ENCODE data around the gene S100PBP. TPM values are rescaled to one million over a fixed set of nuclear protein-coding genes. Genes with fewer than 3 reads are reported as not detected.

S100PBP gene
- total RNA-seq, 1 donor from 2014 or later = 15.7 TPM

DNA sequence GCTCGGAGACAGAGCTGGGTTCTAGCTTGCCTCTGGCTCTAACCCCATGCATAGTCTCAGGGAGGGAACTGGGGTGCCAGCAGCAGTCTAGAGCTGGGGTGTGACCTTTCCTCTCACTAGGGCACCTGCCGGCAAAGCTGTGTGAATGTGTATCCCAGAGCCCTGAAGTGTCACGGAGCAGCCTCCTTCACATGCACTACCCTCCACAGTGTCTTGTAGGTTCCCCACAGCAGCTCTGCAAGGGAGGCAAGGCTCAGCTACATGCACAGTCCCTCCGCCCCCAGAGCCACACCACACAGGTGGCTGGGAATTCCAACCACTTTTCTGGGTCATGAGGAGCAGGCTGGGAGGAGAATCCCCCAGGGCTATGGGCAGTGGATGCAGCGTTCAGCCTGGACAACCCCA, 61.2 kb downstream of the S100PBP start:
- ATAC-seq (no peak), DNase-seq (no peak)
- intact Hi-C loops (cut with micrococcal nuclease) = no loop called here

DNA sequence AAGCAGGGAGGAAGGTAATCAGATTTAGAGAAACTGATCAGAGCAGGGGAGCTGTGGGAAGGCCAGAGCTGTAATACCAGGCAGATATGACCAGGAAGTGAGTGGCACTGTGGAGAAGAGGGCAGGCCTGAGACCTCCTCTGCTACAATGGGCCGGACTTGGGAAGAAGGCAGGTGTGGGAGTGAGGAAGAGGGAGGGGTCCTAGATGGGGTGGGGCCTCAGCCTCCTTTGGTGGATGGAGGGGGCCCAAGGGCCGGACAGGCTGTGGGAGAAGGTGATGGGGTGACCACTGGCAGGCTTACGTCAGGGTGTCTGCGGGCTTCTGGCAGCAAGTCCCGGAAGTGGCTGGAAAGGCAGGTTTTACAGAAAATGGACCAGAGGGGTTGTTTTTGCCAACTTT, 63.8 kb downstream of the S100PBP start:
- intact Hi-C loops (cut with micrococcal nuclease) = no loop called here
- DNase-seq (no peak), ATAC-seq (no peak)

DNA sequence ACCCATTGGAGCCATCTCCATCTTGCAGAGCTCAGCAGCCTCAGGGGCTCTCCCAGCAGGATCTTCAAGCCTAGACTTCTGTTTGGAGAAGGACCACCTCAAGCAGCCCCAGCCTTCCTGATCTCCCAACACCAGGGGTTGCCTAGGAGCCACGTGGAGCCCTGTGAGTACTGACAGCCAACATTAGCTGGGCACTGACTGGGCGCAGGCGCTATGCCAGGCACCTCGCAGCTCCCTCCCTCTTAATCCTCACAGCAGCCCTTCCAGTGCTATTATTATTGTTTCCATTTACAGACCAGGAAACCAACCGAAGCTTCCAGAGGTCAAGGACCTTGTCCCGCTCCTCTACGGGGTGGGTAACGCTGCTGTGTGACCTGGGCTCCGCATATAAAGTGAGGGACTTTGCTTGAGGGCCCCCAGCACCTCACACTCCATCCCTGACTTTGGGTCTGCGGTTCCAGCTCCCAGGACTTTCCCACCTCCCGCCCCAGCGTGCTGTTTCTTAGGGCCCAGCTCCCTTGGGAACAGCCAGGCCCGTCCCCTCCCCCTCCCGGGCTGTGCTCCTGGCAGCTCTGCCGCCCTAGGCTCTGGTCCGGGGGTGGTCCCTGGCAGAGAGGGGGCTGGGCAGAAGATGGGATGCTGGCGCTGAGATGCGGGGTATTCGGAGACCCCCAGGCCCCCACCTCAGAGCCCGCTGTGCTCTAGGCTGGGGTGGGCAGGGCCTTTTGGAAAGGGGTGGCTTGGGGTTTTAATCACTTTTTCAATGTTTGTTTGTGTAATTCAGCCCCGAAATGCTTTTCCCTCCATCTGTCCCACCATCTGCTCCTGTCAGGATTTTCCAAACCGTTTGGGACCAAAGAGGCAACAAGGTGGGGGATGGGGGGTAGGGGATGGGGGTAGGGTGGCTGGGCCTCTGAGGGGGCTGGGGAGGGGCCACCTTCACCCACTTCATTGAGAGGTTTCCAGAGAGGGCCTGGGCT, 64.7 kb downstream of the S100PBP start:
- DNase-seq = peak; percentile 85
- intact Hi-C loops (cut with micrococcal nuclease) = no loop called here
- peak; percentile 84 for ATAC-seq

DNA sequence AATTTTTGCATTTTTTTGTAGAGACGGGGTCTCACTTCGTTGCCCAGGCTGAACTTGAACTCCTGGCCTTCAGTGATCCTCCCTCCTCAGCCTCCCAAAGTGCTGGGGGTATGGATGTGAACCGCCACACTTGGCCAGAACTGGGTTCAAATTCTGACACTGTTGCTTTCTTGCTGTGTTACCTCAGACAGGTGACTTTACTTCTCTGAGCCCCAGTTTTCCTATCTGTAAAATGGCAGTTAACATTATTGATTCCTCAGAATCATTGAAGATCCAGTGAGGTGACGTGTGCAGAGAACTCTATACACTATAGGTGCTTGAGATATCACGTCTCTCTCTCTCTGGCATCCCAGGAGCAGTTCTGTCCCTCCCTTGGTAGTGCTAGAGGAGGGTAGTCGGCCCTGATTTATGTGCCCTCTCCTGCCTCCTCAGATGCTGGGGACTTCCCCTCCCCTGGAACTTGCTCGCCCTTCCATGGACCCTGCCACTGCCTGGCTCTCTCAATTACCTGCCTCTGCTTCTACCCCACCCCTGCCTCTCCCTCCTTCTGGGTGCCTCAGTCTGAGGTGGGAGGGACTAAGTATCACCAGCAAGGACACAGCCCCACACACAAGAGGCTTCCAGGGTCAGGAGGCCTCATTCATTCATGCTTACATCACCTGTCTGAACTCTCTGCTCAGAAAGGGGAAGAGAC, 66.0 kb downstream of the S100PBP start:
- DNase-seq (no peak), ATAC-seq (no peak)
- intact Hi-C loops (cut with micrococcal nuclease) = no loop called here

GRCh38 chr1:32884032-32884372, 66.5 kb downstream of the S100PBP start:
- DNase-seq (no peak), ATAC-seq (no peak)
- intact Hi-C loops (cut with micrococcal nuclease) = no loop called here

DNA sequence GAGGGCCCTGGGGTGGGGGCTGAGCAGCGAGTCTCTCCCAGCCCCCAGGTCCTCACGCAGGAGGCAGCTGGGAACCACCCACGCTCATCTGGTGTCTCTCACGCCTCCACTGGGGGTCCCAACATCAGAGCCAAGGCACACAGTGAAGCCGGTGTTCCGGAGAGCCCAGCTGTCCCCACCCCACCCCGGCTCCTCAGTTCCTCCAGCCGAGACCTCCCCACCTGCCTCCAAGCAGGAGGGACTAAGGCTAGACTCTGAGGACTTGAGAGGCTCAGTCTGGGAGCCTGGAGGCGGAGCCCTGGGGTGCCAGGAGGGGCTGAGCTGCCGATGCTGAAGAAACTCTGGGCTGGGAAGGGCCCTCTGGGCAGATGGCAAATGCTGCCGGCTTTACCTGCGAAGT, 67.3 kb downstream of the S100PBP start:
- no peak for ATAC-seq
- DNase-seq = no peak
- intact Hi-C loops (cut with micrococcal nuclease) = no loop called here

DNA sequence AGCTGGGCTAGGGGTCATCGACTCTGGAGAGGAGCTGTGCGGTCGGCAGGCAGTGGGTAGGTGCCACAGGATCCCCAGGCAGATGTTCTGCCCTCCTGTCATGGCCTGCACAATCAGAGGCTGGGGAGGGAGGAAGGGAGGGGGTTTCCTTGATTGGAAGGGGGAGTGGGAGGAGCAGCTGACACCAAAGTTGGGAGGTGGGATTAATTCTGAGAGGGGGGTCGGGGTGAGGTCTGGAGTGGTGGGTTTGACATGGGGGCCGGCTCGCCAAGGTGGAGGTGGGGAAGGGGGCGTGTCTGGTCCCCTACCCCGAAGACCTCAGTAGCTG, 68.2 kb downstream of the S100PBP start:
- DNase-seq (no peak), ATAC-seq (no peak)
- intact Hi-C loops (cut with micrococcal nuclease) = no loop called here

DNA sequence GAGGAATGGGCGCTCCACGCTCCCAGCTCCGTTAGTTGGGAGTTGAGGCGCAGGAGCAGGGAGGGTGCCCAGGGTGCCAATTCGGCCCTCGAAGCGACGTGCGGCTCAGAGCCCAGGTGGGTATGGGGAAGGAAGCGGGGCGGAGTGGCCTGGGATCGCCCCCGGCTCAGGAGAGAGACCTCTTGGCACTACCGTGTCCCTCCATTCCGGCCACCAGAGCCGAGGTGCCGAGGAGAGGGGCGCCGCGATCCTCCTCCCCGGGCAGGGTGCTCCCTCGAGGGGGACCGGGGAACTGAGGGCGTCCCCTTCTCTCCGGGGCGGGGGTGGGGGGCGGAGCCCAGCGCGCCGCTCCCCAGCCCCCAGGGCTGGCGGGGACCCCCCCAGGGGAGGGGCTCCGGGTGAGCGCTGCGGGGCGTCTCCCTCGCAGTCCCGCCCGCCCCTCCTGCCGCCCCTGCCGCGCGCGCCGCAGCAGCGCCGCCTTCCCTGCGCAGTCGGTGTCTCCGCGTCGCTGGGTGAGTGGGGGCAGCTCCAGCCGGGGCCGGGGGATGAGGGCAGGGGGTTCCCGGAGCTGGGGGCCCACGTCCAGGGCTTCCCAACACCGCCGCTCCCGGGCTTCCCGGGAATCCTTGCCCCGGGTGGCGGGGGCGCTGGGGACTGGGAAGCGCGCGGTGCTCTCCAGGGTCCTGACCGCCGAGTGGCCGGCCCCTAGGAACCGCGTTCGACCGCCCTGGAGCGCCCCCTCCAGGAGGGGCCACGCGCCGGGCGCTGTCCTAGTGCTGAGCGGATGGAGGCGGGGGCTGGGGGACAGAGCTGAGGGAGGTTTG, 68.8 kb downstream of the S100PBP start, which contains the start of gene HPCA:
TSS of gene HPCA (plus strand) at position 488 of the 824 bp plus-strand sequence. CDS start 2,408 bp downstream, outside the sequence.
- DNase-seq (peak; percentile 81), ATAC-seq (peak; percentile 74)

DNA sequence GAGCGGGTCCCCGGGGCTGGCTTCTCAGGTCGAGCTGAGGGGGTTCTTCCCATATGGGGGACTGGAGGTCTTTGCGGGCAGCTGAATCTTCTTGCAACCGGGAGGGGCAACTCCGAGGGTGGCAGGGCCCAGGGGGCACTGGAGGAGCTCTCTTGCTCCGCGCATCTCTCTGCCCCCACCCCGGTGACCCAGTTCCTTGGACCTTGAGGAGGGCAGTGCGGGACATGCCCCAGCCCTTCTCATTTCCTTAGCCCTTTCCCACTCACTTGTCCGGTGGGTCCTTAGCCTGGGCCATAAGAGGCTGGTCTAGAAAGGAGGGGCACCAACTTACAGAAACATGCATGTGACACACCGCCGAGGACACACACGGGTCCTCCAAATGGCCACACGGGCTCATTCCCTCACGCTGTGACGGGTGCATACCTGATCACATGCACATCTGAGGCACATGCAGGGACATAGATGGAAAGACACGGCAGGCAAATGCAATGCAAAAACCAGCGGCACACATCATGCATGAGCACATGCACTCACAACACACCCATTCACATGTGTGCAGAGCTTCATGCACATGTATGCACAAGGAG, 69.5 kb downstream of the S100PBP start:
- ATAC-seq (no peak), DNase-seq (no peak)
- intact Hi-C loops (cut with micrococcal nuclease) = no loop called here

More for the DNA sequence above, 68.8 kb downstream of the S100PBP start, which contains the start of gene HPCA:
- intact Hi-C loops (cut with micrococcal nuclease) = no loop called here

GRCh38 chr1:32887623-32888022, 70.2 kb downstream of the S100PBP start:
- intact Hi-C loops (cut with micrococcal nuclease) = no loop called here
- DNase-seq (no peak), ATAC-seq (no peak)

GRCh38 chr1:32888134-32888533, 70.7 kb downstream of the S100PBP start:
- intact Hi-C loops (cut with micrococcal nuclease) = no loop called here
- ATAC-seq (no peak), DNase-seq (no peak)

DNA sequence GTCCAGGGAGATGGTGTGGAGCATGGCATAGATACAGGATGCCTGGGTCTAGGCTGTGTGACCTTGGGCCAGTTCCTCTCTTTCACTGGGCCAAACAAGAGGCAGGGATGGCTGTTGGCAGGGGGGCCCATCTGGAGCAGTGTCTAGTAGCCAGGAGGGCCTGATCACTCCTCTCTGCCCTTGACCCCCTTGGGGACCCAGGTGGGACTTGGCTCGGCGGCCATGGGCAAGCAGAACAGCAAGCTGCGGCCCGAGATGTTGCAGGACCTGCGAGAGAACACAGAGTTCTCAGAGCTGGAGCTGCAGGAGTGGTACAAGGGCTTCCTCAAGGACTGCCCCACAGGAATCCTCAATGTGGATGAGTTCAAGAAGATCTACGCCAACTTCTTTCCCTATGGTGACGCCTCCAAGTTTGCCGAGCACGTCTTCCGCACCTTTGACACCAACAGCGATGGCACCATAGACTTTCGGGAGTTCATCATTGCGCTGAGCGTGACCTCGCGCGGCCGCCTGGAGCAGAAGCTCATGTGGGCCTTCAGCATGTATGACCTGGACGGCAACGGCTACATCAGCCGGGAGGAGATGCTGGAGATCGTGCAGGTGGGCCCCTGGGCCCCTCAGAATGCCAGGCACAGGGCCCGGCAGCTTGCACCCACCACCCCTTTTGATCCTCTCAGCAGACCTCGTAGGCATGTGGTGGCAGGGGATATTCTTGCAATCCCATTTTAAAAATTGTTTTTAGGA, 71.4 kb downstream of the S100PBP start:
- ATAC-seq = no peak
- no peak for DNase-seq
- intact Hi-C loops (cut with micrococcal nuclease) = no loop called here

- DNase-seq (no peak), ATAC-seq (no peak)
- intact Hi-C loops (cut with micrococcal nuclease) = no loop called here
Measured at GRCh38 chr1:32889731-32890278, 72.4 kb downstream of the S100PBP start.

DNA sequence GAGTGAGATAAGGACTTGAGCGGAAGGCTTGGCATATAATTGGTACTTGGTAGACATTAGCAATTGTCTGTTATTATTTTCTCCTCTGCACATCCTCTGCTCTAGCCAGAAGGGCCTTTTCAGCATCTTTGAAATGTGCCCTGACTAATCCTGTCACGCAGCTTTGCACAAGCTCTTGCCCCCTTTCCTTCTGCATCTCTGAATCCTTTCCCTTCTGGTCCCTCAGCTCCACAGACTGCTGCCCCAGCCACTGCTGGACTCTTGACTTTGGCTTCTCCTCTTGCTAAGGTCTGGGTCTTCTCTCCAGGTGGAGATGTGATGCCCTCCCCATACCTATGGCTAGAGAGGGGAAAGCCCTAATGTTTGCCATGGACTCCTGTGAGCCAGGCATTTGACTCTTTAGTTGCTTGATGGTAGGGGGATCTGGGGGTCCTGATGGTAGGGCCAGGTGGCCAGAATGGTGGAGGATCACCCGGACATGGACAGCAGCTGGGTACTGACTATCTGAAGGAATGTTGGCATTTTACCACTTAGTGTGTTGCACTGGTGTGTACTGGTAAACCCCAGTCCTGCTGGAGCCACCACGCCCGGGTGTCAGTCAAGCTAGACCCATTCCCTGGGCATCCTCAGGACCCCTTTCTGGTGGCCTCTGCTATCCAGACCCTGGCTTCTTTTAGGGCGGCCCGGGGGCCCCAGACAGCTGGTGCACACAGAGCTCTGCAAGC, 73.2 kb downstream of the S100PBP start:
- DNase-seq (no peak), ATAC-seq (no peak)
- intact Hi-C loops (cut with micrococcal nuclease) = no loop called here

DNA sequence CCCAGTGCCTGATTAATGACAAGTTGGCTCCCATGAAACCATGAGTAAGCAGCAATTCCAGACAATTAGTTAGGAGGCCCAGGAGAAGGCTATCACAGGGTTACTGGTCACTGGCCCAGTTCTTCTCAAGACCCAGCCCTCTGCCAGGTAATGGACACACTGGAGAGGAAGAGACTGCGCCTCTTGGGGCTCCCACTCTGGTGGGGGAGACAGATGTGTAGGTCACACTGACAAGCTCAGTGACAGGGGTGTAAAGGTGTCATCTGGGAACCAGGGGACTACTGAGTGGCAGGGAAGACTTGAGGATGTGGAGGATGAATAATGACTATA, 73.8 kb downstream of the S100PBP start:
- no peak for DNase-seq
- ATAC-seq = no peak
- intact Hi-C loops (cut with micrococcal nuclease) = no loop called here

DNA sequence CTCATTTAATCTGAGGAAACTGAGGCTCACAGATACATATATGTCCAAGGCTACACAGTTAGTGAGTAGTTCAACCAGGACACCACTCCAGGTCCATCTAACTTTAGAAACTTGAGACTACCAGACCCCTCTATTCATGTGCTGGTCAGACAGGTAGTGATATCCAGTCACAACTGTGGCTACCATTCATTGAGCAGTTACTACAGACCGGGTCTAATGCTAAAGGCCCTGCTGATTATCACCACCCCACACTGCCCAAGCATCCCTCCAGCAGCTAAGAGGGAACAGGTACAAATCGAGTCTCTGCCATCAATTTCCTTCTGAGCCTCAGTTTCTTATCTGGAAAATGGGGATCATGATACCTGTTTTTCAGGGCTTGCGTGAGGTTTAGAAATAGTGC, 74.2 kb downstream of the S100PBP start:
- ATAC-seq (no peak), DNase-seq (no peak)
- intact Hi-C loops (cut with micrococcal nuclease) = no loop called here

DNA sequence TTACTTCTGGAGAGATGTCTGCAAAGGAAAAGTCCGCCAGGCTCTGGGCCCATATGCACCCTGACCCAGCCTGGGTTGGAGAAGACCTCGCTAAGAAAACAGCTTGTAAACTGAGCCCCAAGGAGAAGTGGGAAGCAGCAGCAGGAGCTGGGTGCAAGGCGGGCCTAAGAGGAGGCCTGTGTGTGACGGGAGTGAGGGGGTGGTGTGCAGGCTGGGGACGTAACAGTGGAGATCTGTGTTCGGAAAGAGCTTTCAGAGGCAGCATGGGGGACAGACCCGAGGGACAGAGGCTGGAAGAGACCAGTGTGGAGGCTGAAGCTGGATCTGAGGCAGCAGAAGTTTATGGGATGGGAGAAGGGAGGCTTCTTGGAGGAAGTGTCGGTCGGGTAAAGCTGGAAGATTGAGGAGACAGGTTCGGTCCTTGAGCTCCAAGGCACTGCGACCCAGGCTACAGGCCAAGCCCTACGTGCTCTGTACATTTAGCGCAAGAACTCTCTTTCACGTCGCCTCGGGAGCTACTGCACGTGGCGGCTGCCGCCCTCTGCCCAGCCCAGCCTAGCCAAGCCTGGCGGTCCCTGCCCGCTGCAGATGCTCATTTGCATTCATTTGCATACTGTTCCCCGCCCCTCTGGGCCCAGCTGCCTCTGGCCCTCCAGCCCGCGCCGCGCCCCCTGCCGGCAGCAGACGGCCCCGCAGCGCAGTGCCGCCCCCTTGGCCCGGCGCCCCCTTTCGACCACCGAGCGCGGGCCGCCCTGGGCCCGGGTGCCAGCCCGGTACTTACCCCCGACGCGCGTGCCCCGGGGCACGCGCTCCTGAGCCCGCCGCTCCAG, 75.1 kb downstream of the S100PBP start:
- DNase-seq = no peak
- intact Hi-C loops (cut with micrococcal nuclease) = no loop called here
- ATAC-seq = peak; percentile 16
